ENCODE results near the gene CHSY3.

DNA sequence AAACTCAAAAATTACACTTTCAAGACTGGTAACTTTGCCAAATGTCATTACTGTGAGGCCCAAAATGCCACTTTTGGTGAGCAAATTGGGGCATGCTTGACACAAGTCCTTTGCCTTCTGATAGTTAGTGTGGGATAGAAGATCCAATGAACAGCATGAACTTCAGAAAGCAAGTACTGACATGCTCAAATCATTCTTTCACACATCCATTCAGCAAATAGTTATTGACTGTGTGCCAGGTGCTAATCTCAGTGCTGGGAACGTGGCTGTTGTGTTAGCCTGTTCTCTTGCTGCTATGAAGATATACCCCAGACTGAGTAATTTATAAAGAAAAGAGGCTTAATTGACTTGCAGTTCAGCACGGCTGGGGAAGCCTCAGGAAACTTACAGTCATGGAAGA is 247.0 kb downstream of the CHSY3 start:
- TF ChIP-seq, protein P1, sequence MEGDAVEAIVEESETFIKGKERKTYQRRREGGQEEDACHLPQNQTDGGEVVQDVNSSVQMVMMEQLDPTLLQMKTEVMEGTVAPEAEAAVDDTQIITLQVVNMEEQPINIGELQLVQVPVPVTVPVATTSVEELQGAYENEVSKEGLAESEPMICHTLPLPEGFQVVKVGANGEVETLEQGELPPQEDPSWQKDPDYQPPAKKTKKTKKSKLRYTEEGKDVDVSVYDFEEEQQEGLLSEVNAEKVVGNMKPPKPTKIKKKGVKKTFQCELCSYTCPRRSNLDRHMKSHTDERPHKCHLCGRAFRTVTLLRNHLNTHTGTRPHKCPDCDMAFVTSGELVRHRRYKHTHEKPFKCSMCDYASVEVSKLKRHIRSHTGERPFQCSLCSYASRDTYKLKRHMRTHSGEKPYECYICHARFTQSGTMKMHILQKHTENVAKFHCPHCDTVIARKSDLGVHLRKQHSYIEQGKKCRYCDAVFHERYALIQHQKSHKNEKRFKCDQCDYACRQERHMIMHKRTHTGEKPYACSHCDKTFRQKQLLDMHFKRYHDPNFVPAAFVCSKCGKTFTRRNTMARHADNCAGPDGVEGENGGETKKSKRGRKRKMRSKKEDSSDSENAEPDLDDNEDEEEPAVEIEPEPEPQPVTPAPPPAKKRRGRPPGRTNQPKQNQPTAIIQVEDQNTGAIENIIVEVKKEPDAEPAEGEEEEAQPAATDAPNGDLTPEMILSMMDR (conservative IDR thresholded peaks at IDR 0.05; ENCODE audit: low read depth in 2 of 2) = no peak
- TF ChIP-seq POLR2AphosphoS5 (IDR thresholded peaks at IDR 0.05; ENCODE audit: low read depth) (no peak), EZH2 (IDR thresholded peaks at IDR 0.05; ENCODE audit: low read depth, unreplicated experiment) (no peak), ZNF462 (CRISPR knock-in tag; IDR thresholded peaks at IDR 0.05) (no peak), JUNB (IDR thresholded peaks at IDR 0.05; ENCODE audit: unreplicated experiment) (no peak), CREB1 (CRISPR knock-in tag; IDR thresholded peaks at IDR 0.05; ENCODE audit: low read depth) (no peak), REST (IDR thresholded peaks at IDR 0.05; ENCODE audit: unreplicated experiment) (no peak), EZH2phosphoT487 (IDR thresholded peaks at IDR 0.05; ENCODE audit: unreplicated experiment) (no peak), STAT1 (IDR thresholded peaks at IDR 0.05; ENCODE audit: unreplicated experiment) (no peak), ZNF331 (CRISPR knock-in tag; IDR thresholded peaks at IDR 0.05; ENCODE audit: low read depth) (no peak), ZNF114 (CRISPR knock-in tag; IDR thresholded peaks at IDR 0.05) (no peak), NANOG (IDR thresholded peaks at IDR 0.05; ENCODE audit: borderline replicate concordance) (no peak)
- TF ChIP-seq, protein P2, sequence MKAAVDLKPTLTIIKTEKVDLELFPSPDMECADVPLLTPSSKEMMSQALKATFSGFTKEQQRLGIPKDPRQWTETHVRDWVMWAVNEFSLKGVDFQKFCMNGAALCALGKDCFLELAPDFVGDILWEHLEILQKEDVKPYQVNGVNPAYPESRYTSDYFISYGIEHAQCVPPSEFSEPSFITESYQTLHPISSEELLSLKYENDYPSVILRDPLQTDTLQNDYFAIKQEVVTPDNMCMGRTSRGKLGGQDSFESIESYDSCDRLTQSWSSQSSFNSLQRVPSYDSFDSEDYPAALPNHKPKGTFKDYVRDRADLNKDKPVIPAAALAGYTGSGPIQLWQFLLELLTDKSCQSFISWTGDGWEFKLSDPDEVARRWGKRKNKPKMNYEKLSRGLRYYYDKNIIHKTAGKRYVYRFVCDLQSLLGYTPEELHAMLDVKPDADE (IDR thresholded peaks at IDR 0.05) = no peak

All from GM23338 (cell line).